ENCODE results near the gene MKLN1. TPM values are rescaled to one million over a fixed set of nuclear protein-coding genes. Genes with fewer than 3 reads are reported as not detected.

The MKLN1 gene
- total and polyA plus RNA-seq, 2 of the 4 experiments (the other 2 are of a cell fraction): 17.5 to 52.0 TPM

DNA sequence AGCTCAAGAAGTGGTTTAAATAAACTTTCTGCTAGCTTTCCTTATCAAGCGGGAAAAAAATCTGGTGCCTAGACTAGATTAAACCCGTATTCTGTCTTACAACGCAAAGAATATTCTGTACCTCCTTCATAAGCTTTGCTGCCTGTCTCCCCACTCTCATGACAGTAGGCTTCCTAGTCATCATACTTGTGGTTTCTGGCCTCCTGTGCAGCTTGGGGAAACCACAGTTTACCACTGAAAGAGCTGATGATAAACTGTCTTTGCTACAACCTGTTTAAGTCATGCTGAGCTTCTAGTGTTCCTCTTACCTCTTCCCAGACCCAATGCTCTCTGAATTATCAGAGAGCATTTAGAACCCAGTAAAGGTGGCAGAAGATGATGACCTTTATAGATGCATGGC is 173.7 kb downstream of the MKLN1 start:
- Histone ChIP-seq H4K91ac (ENCODE audit: insufficient read depth, low read depth, low read length) (no peak overlapping the region), H3K27me3 (ENCODE audit: control insufficient read depth, insufficient read depth, low read length) (no peaks in the 10 kb centered on the region), H3K14ac (replicated peaks; ENCODE audit: low read depth, low read length) (no peak overlapping the region), H2AK5ac (ENCODE audit: low read depth, low read length) (no peak overlapping the region; the same call in 1 of the 2 replicates), H3K27ac (ENCODE audit: insufficient read depth, low read length) (no peak overlapping the region), H3K36me3 (ENCODE audit: control insufficient read depth, insufficient read depth, low read length) (peaks cover 3% of the 10 kb centered on the region; the same call in 1 of the 2 replicates), H3K4ac (ENCODE audit: low read depth, low read length) (peak overlapping the region; percentile 5; the same call in 1 of the 2 replicates), H4K5ac (ENCODE audit: low read depth, low read length) (no peak overlapping the region), H3K23ac (ENCODE audit: low read depth, low read length) (no peak overlapping the region), H2BK15ac (ENCODE audit: low read depth, low read length) (no peak overlapping the region), H2BK5ac (ENCODE audit: low read depth, low read length, poor library complexity, severe bottlenecking) (no peak overlapping the region), H4K8ac (ENCODE audit: low read depth in 2 of 2, low read length in 2 of 2) (no peak overlapping the region), H3K9me3 (ENCODE audit: control insufficient read depth, insufficient read depth, low read length) (no peaks in the 10 kb centered on the region), H2AK9ac (replicated peaks; ENCODE audit: low read depth, low read length, poor library complexity) (no peak overlapping the region), H2BK120ac (ENCODE audit: low read depth, low read length) (no peak overlapping the region), H2AFZ (replicated peaks; ENCODE audit: low read length, poor library complexity) (no peak overlapping the region), H3K4me2 (ENCODE audit: low read depth, low read length) (no peak overlapping the region), H3K9ac (ENCODE audit: low read depth, low read length) (no peak overlapping the region), H3K4me3 (ENCODE audit: insufficient read depth, low read depth, low read length) (no peak overlapping the region), H2BK20ac (ENCODE audit: low read depth, low read length) (no peak overlapping the region), H3K9me1 (ENCODE audit: insufficient read depth, low read length) (peaks cover 27% of the 10 kb centered on the region), H3K18ac (ENCODE audit: low read depth, low read length) (no peak overlapping the region), H3K56ac (ENCODE audit: extremely low read depth, insufficient read depth, low read length) (no peak overlapping the region), H3K4me1 (ENCODE audit: control insufficient read depth, insufficient read depth, low read length) (peaks cover 26% of the 10 kb centered on the region), H3K79me1 (ENCODE audit: low read depth in 1 of 2, low read length in 2 of 2) (peaks cover 0 to 8% of the 10 kb centered on the region in 2 experiments; a peak in 1 of 4 replicates), H4K20me1 (ENCODE audit: insufficient read depth, low read length) (peaks cover 13% of the 10 kb centered on the region)
- DNase-seq: peak; percentile 92
- peak; percentile 68 for ATAC-seq (ENCODE audit: low read depth)
- no CpG with 5 or more reads among the region's 3 CpGs for WGBS, 2 experiments (ENCODE audit: extremely low coverage in 2 of 2, insufficient read length in 1 of 2)
- ChIA-PET POLR2A (ENCODE audit: unreplicated experiment) (no interaction called here), CTCF (interaction anchor here (0.6 to 1.5 kb wide), 6 partner anchors 10 to 1920 kb away, joined by 3 to 5 read pairs (median 4); no protein-coding TSS in a partner anchor)
- BruUV-seq (replicated peaks): no TSS peak
- intact Hi-C loops (cut with micrococcal nuclease) (loop anchor here (2.0 kb wide), 1 partner anchor 393 kb away; no protein-coding TSS in a partner anchor), in situ Hi-C loops (cut with MboI; ENCODE audit: low sequenced_read_pairs) (no loop called here), dilution Hi-C loops (cut with HindIII; ENCODE audit: low sequenced_read_pairs, unreplicated experiment) (no loop called here)
- TF ChIP-seq, protein P1, sequence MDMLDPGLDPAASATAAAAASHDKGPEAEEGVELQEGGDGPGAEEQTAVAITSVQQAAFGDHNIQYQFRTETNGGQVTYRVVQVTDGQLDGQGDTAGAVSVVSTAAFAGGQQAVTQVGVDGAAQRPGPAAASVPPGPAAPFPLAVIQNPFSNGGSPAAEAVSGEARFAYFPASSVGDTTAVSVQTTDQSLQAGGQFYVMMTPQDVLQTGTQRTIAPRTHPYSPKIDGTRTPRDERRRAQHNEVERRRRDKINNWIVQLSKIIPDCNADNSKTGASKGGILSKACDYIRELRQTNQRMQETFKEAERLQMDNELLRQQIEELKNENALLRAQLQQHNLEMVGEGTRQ (IDR thresholded peaks at IDR 0.05; ENCODE audit: low read depth, low read length): no peak
- TF ChIP-seq, protein P2, sequence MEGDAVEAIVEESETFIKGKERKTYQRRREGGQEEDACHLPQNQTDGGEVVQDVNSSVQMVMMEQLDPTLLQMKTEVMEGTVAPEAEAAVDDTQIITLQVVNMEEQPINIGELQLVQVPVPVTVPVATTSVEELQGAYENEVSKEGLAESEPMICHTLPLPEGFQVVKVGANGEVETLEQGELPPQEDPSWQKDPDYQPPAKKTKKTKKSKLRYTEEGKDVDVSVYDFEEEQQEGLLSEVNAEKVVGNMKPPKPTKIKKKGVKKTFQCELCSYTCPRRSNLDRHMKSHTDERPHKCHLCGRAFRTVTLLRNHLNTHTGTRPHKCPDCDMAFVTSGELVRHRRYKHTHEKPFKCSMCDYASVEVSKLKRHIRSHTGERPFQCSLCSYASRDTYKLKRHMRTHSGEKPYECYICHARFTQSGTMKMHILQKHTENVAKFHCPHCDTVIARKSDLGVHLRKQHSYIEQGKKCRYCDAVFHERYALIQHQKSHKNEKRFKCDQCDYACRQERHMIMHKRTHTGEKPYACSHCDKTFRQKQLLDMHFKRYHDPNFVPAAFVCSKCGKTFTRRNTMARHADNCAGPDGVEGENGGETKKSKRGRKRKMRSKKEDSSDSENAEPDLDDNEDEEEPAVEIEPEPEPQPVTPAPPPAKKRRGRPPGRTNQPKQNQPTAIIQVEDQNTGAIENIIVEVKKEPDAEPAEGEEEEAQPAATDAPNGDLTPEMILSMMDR (conservative IDR thresholded peaks at IDR 0.05; ENCODE audit: low read depth, low read length): no peak
- no peak for TF ChIP-seq CEBPB (IDR thresholded peaks at IDR 0.05; ENCODE audit: low read depth, low read length)
- TF ChIP-seq, protein P3, sequence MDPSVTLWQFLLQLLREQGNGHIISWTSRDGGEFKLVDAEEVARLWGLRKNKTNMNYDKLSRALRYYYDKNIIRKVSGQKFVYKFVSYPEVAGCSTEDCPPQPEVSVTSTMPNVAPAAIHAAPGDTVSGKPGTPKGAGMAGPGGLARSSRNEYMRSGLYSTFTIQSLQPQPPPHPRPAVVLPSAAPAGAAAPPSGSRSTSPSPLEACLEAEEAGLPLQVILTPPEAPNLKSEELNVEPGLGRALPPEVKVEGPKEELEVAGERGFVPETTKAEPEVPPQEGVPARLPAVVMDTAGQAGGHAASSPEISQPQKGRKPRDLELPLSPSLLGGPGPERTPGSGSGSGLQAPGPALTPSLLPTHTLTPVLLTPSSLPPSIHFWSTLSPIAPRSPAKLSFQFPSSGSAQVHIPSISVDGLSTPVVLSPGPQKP (IDR thresholded peaks at IDR 0.05; ENCODE audit: borderline replicate concordance, low read depth, low read length): no peak
- no peak for TF ChIP-seq BHLHE40 (IDR thresholded peaks at IDR 0.05; ENCODE audit: low read depth, low read length)
- TF ChIP-seq FOS (IDR thresholded peaks at IDR 0.05; ENCODE audit: low read depth, low read length): 0 out of 2 replicates have a peak, but pooled peaks have one; percentile 18
- TF ChIP-seq RAD21 (IDR thresholded peaks at IDR 0.05; ENCODE audit: low read length): no peak
- TF ChIP-seq MXI1 (IDR thresholded peaks at IDR 0.05; ENCODE audit: borderline replicate concordance, low read depth, low read length): no peak
